PC-3 (cell line): ENCODE results near the gene IQGAP3. TPM values are rescaled to one million over a fixed set of nuclear protein-coding genes. Genes with fewer than 3 reads are reported as not detected.

ENCODE experiments used
- ATAC-seq: fragments of 200-7000 bp; cut with Tn5 transposase; 2 replicates; pipeline ENCODE4 v1.9.1; 2020; ENCODE audit warnings: mild to moderate bottlenecking, moderate library complexity
- BruUV-seq: library from RNA; stranded (reverse); fragments of 400-500 nt; replicated peaks from 2 replicates; lab custom pipeline; 2021; lab: Mats Ljungman, UMichigan
- CTCF ChIA-PET: fragments of 300-600 bp; sonication (Branson Sonifier 250); formaldehyde crosslinking; loops from one replicate; lab custom pipeline; 2022; ENCODE audit warnings: antibody characterized with exemption; lab: Charles Lee
- POLR2A ChIA-PET: fragments of 300-600 bp; sonication (Branson Sonifier 250); formaldehyde crosslinking; loops from one replicate; lab custom pipeline; 2022; ENCODE audit warnings: antibody characterized with exemption; ENCODE audit not compliant: unreplicated experiment; lab: Charles Lee
- DNase-seq: peaks from one replicate; pipeline ENCODE4 v3.0.0-alpha.2; 2015
- H2AFZ ChIP-seq: fragments of 300-600 bp; sonication (generic); 2 replicates; pipeline ENCODE4 v1.6.0; 2016; ENCODE audit warnings: antibody characterized with exemption, low read length
- H3F3A ChIP-seq: fragments of 300-600 bp; sonication (generic); one replicate; pipeline ENCODE4 v1.6.0; 2017; ENCODE audit warnings: antibody characterized with exemption, low read length, control low read depth, mild to moderate bottlenecking; ENCODE audit not compliant: unreplicated experiment
- H3K27ac ChIP-seq: fragments of 300-600 bp; sonication (generic); 2 replicates; pipeline ENCODE4 v1.5.1; 2016; ENCODE audit warnings: mild to moderate bottlenecking, low read length
- H3K27me3 ChIP-seq: fragments of 300-600 bp; sonication (generic); 2 replicates; pipeline ENCODE4 v1.6.1; 2016; ENCODE audit warnings: low read length, mixed read lengths
- H3K36me3 ChIP-seq: fragments of 300-600 bp; sonication (generic); 2 replicates; pipeline ENCODE4 v1.6.1; 2016; ENCODE audit warnings: low read depth, mixed run types, low read length, mixed read lengths
- H3K4me1 ChIP-seq: fragments of 300-600 bp; sonication (generic); 2 replicates; pipeline ENCODE4 v1.5.1; 2016; ENCODE audit warnings: low read length; ENCODE audit not compliant: insufficient read depth
- H3K4me2 ChIP-seq: fragments of 300-600 bp; sonication (generic); 2 replicates; pipeline ENCODE4 v1.6.0; 2016; ENCODE audit warnings: low read length
- H3K4me3 ChIP-seq: fragments of 300-600 bp; sonication (generic); 2 replicates; pipeline ENCODE4 v1.5.1; 2016; ENCODE audit warnings: mild to moderate bottlenecking, low read length, mixed read lengths
- H3K79me2 ChIP-seq: fragments of 300-600 bp; sonication (generic); 2 replicates; pipeline ENCODE4 v1.6.1; 2017; ENCODE audit warnings: low read length, mixed read lengths
- H3K9ac ChIP-seq: fragments of 300-600 bp; sonication (generic); 2 replicates; pipeline ENCODE4 v1.6.0; 2016; ENCODE audit warnings: mild to moderate bottlenecking, low read length
- H3K9me2 ChIP-seq: fragments of 300-600 bp; sonication (generic); replicated peaks from 2 replicates; pipeline ENCODE4 v1.6.1; 2016; ENCODE audit warnings: mixed run types, low read length, mixed read lengths
- H3K9me3 ChIP-seq: fragments of 300-600 bp; sonication (generic); 2 replicates; pipeline ENCODE4 v1.6.1; 2016; ENCODE audit warnings: low read length, mixed read lengths
- H4K20me1 ChIP-seq: fragments of 300-600 bp; sonication (generic); 2 replicates; pipeline ENCODE4 v1.6.1; 2016; ENCODE audit warnings: low read length, mixed read lengths
- CTCF ChIP-seq: fragments of 300-600 bp; sonication (generic); conservative IDR thresholded peaks from 2 replicates; pipeline ENCODE4 v1.5.1; 2017; ENCODE audit warnings: antibody characterized with exemption, low read depth, mild to moderate bottlenecking, low read length
- EZH2 ChIP-seq: fragments of 300-600 bp; sonication (generic); IDR thresholded peaks from one replicate; pipeline ENCODE4 v1.6.1; 2017; ENCODE audit warnings: antibody characterized with exemption, mild to moderate bottlenecking, low read length; ENCODE audit not compliant: unreplicated experiment
- EZH2phosphoT487 ChIP-seq: fragments of 300-600 bp; sonication (generic); IDR thresholded peaks from 2 replicates; pipeline ENCODE4 v1.6.1; 2018; ENCODE audit warnings: mild to moderate bottlenecking, antibody characterized with exemption, low read length, borderline replicate concordance
- intact Hi-C: fragments of 100-400 bp; cut with micrococcal nuclease; formaldehyde crosslinking; loops from 2 replicates; pipeline ENCODE4 v1.9.0; 2023
- total RNA-seq: library from RNA; depleted of rRNA; stranded (reverse); fragments of >200 nt; gene quantifications from 2 replicates; pipeline ENCODE4 v1.2.3, GENCODE V29; 2014

The IQGAP3 gene
- total RNA-seq, 1 experiment from 2014 or later = 54.3 TPM

GRCh38 chr1:156593661-156593989, 21.3 kb upstream of the IQGAP3 start:
- H3K27me3 ChIP-seq = no peaks in the 10 kb centered on the region
- no peak overlapping the region for H3K4me3 ChIP-seq
- no peaks in the 10 kb centered on the region for H4K20me1 ChIP-seq
- H3K9ac ChIP-seq = no peak overlapping the region
- peaks cover 16% of the 10 kb centered on the region for H3K4me1 ChIP-seq
- no peak overlapping the region for H3K4me2 ChIP-seq
- H3K9me2 ChIP-seq = no peaks in the 10 kb centered on the region
- no TSS peak for BruUV-seq
- H3K27ac ChIP-seq = no peak overlapping the region
- intact Hi-C loops = no loop called here
- TF ChIP-seq EZH2 (no peak), EZH2phosphoT487 (no peak), CTCF (no peak)
- H3F3A ChIP-seq = no peaks in the 10 kb centered on the region
- peaks cover 51% of the 10 kb centered on the region for H3K36me3 ChIP-seq
- ChIA-PET POLR2A (no interaction called here), CTCF (no interaction called here)
- H3K9me3 ChIP-seq = no peaks in the 10 kb centered on the region
- ATAC-seq = no peak
- no peak for DNase-seq
- peaks cover 20% of the 10 kb centered on the region for H3K79me2 ChIP-seq
- no peak overlapping the region for H2AFZ ChIP-seq

GRCh38 chr1:156592910-156593660, 20.7 kb upstream of the IQGAP3 start:
- ATAC-seq (no peak), DNase-seq (no peak)
- Histone ChIP-seq H3K9me2 (no peaks in the 10 kb centered on the region), H3K4me1 (peaks cover 16% of the 10 kb centered on the region), H3K4me3 (peak overlapping the region; percentile 74; the same call in 1 of the 2 replicates), H3K9ac (no peak overlapping the region), H3K27ac (no peak overlapping the region), H3K79me2 (peaks cover 15% of the 10 kb centered on the region), H4K20me1 (no peaks in the 10 kb centered on the region), H3K4me2 (peak overlapping the region; percentile 92), H3K9me3 (no peaks in the 10 kb centered on the region), H3K27me3 (no peaks in the 10 kb centered on the region), H2AFZ (no peak overlapping the region), H3K36me3 (peaks cover 46% of the 10 kb centered on the region), H3F3A (no peaks in the 10 kb centered on the region)
- TF ChIP-seq CTCF = no peak
- TF ChIP-seq EZH2phosphoT487 = no peak
- TF ChIP-seq EZH2 = no peak
- intact Hi-C loops = no loop called here
- BruUV-seq = no TSS peak
- CTCF ChIA-PET = no interaction called here
- POLR2A ChIA-PET = no interaction called here
